Skin of body (tissue), 2 donors: ENCODE measurements around the gene KRT81. TPM values are rescaled to one million over a fixed set of nuclear protein-coding genes. Genes with fewer than 3 reads are reported as not detected.
"Not testable (repeated sequence)": the region's sequence is repeated elsewhere in the genome, so short reads cannot be mapped to it uniquely, and the experiment has no call there.

ENCODE experiments used
- DNase-seq: peaks from one replicate; lab custom pipeline; 2025; lab: John Stamatoyannopoulos, UW
- total RNA-seq: library from RNA; depleted of rRNA; stranded (reverse); fragments of >200 nt; gene quantifications from one replicate; pipeline ENCODE4 v1.2.3, GENCODE V29; 2014

Gene KRT81
- total RNA-seq, 1 donor from 2014 or later = 27.8 TPM

- no peak for DNase-seq
Measured at GRCh38 chr12:52254180-52254964, 37.0 kb downstream of the KRT81 start.

GRCh38 chr12:52253391-52254179, 37.7 kb downstream of the KRT81 start:
- DNase-seq = no peak

GRCh38 chr12:52252728-52253343, 38.5 kb downstream of the KRT81 start:
- DNase-seq = no peak

- not testable (repeated sequence) for DNase-seq
Measured at GRCh38 chr12:52252175-52252615, 39.1 kb downstream of the KRT81 start.

GRCh38 chr12:52251367-52252051, 39.8 kb downstream of the KRT81 start:
- DNase-seq = no peak

GRCh38 chr12:52250048-52250990, 41.0 kb downstream of the KRT81 start:
- DNase-seq = no peak

- no peak for DNase-seq
Measured at GRCh38 chr12:52249511-52250047, 41.8 kb downstream of the KRT81 start.

GRCh38 chr12:52248541-52249461, 42.5 kb downstream of the KRT81 start:
- DNase-seq = no peak

- DNase-seq = no peak
Measured at GRCh38 chr12:52247622-52248540, 43.5 kb downstream of the KRT81 start.

GRCh38 chr12:52246720-52247621, 44.4 kb downstream of the KRT81 start:
- DNase-seq = no peak

- no peak for DNase-seq
Measured at GRCh38 chr12:52245962-52246569, 45.3 kb downstream of the KRT81 start.

- no peak for DNase-seq
Measured at GRCh38 chr12:52245259-52245961, 45.9 kb downstream of the KRT81 start.

GRCh38 chr12:52244615-52244994, 46.7 kb downstream of the KRT81 start:
- no peak for DNase-seq

- DNase-seq = peak; percentile 24
Measured at GRCh38 chr12:52243856-52244614, 47.3 kb downstream of the KRT81 start.

- DNase-seq = no peak
Measured at GRCh38 chr12:52243259-52243855, 48.0 kb downstream of the KRT81 start.
